ENCODE results near the gene OR10P1.

Gene OR10P1

GRCh38 chr12:55651299-55651683, 14.6 kb downstream of the OR10P1 start:
- in situ Hi-C loops (cut with HindIII; ENCODE audit: low sequenced_read_pairs): no loop called here
- TF ChIP-seq CTCF (IDR thresholded peaks at IDR 0.05; ENCODE audit: low read depth, low read length): no peak
- no peak overlapping the region for H3K4me3 ChIP-seq (ENCODE audit: low read depth, low read length)
- no peak for DNase-seq (ENCODE audit: low read depth, low spot score)

- no peak for DNase-seq (ENCODE audit: low read depth, low spot score)
- in situ Hi-C loops (cut with HindIII; ENCODE audit: low sequenced_read_pairs): no loop called here
- TF ChIP-seq CTCF (IDR thresholded peaks at IDR 0.05; ENCODE audit: low read depth, low read length): no peak
- H3K4me3 ChIP-seq (ENCODE audit: low read depth, low read length): no peak overlapping the region
Observed at GRCh38 chr12:55652352-55652751, 15.7 kb downstream of the OR10P1 start.

DNA sequence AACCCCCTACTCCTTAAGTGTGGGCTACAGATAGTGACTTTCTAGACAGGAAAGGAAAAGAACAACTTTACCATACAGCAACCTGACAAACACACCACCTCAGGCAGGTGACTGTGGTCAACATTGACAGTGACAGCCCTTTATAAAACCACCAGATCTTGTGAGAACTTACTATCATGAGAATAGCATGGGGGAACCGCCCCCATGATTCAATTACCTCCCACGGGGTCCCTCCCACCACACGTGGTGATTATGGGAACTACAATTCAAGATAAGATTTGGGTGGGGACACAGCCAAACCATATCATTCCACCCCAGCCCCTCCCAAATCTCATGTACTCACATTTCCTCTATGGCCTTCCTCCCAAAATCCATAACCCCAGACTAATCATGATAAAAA, 16.3 kb downstream of the OR10P1 start:
- no peak for DNase-seq (ENCODE audit: low read depth, low spot score)
- H3K4me3 ChIP-seq (ENCODE audit: low read depth, low read length): no peak overlapping the region
- in situ Hi-C loops (cut with HindIII; ENCODE audit: low sequenced_read_pairs): no loop called here
- TF ChIP-seq CTCF (IDR thresholded peaks at IDR 0.05; ENCODE audit: low read depth, low read length): no peak

GRCh38 chr12:55654511-55655214, 18.0 kb downstream of the OR10P1 start:
- H3K4me3 ChIP-seq (ENCODE audit: low read depth, low read length): no peak overlapping the region
- no peak for DNase-seq (ENCODE audit: low read depth, low spot score)
- in situ Hi-C loops (cut with HindIII; ENCODE audit: low sequenced_read_pairs): no loop called here
- TF ChIP-seq CTCF (IDR thresholded peaks at IDR 0.05; ENCODE audit: low read depth, low read length): no peak

DNA sequence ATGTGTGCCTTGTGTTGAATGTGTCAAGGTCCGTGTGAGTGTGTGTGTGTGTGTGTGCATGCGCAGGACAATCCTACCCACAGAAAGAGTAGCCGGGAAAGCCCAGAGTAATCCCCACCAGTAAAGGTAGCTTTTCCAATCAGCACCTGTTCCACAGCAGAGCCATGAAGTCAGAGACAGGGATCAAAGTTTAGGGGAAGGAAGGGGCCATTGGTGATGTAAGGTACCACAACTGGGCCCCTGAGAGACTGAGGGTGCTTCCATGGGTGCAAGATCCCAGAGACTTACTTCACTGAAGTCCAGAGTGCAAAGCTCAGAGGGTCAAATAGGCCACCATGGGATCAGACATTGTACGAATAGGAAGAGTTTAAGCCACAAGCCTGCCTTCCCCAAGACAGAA, 20.5 kb downstream of the OR10P1 start:
- in situ Hi-C loops (cut with HindIII; ENCODE audit: low sequenced_read_pairs): no loop called here
- DNase-seq (ENCODE audit: low read depth, low spot score): no peak
- no peak overlapping the region for H3K4me3 ChIP-seq (ENCODE audit: low read depth, low read length)
- no peak for TF ChIP-seq CTCF (IDR thresholded peaks at IDR 0.05; ENCODE audit: low read depth, low read length)

GRCh38 chr12:55658212-55658611, 21.5 kb downstream of the OR10P1 start:
- in situ Hi-C loops (cut with HindIII; ENCODE audit: low sequenced_read_pairs): no loop called here
- H3K4me3 ChIP-seq (ENCODE audit: low read depth, low read length): no peak overlapping the region
- TF ChIP-seq CTCF (IDR thresholded peaks at IDR 0.05; ENCODE audit: low read depth, low read length): no peak
- no peak for DNase-seq (ENCODE audit: low read depth, low spot score)

All from astrocyte of the spinal cord (primary cell).